Measurements from ENCODE around the gene TRIP12.
A peak's percentile ranks its signal among the peaks of the same experiment; 100 is the strongest.
"Not testable (repeated sequence)": the region's sequence is repeated elsewhere in the genome, so short reads cannot be mapped to it uniquely, and the experiment has no call there.

The TRIP12 gene

GRCh38 chr2:229920011-229920641 is 1.7 kb downstream of the TRIP12 start:
- peak; percentile 7 to 18 for DNase-seq

GRCh38 chr2:229917793-229918192 is 4.0 kb downstream of the TRIP12 start:
- no peak for DNase-seq

GRCh38 chr2:229914171-229914570 is 7.6 kb downstream of the TRIP12 start:
- DNase-seq = no peak

GRCh38 chr2:229910832-229911412 is 10.9 kb downstream of the TRIP12 start:
- peak in 1 of 2 experiments; percentile 56 for DNase-seq

GRCh38 chr2:229910147-229910831 is 11.5 kb downstream of the TRIP12 start:
- DNase-seq = no peak

GRCh38 chr2:229909090-229909489 is 12.7 kb downstream of the TRIP12 start:
- no peak for DNase-seq

- no peak for DNase-seq
Measured at GRCh38 chr2:229905601-229906000, 16.2 kb downstream of the TRIP12 start.

GRCh38 chr2:229903037-229903436 is 18.8 kb downstream of the TRIP12 start:
- no peak for DNase-seq

GRCh38 chr2:229901819-229902218 is 20.0 kb downstream of the TRIP12 start:
- no peak for DNase-seq

- DNase-seq = not testable (repeated sequence)
Measured at GRCh38 chr2:229900514-229900913, 21.3 kb downstream of the TRIP12 start.

- no peak for DNase-seq
Measured at GRCh38 chr2:229900012-229900411, 21.8 kb downstream of the TRIP12 start.

- DNase-seq = no peak
Measured at GRCh38 chr2:229899604-229900003, 22.2 kb downstream of the TRIP12 start.

- no peak for DNase-seq
Measured at GRCh38 chr2:229896857-229897256, 25.0 kb downstream of the TRIP12 start.

- no peak for DNase-seq
Measured at GRCh38 chr2:229889023-229889422, 32.8 kb downstream of the TRIP12 start.

- DNase-seq = no peak
Measured at GRCh38 chr2:229888031-229888430, 33.8 kb downstream of the TRIP12 start.

GRCh38 chr2:229887441-229887840 is 34.4 kb downstream of the TRIP12 start:
- DNase-seq = no peak

GRCh38 chr2:229884775-229885699 is 36.8 kb downstream of the TRIP12 start:
- no peak for DNase-seq

GRCh38 chr2:229882583-229882982 is 39.2 kb downstream of the TRIP12 start:
- no peak for DNase-seq

GRCh38 chr2:229880892-229881586 is 40.8 kb downstream of the TRIP12 start:
- DNase-seq = no peak

- DNase-seq = no peak
Measured at GRCh38 chr2:229879191-229879950, 42.4 kb downstream of the TRIP12 start.

- no peak for DNase-seq
Measured at GRCh38 chr2:229875549-229875948, 46.3 kb downstream of the TRIP12 start.

GRCh38 chr2:229874647-229875046 is 47.2 kb downstream of the TRIP12 start:
- DNase-seq = no peak
